HCT116 (cell line): Measurements from ENCODE around the gene MINK1. TPM values are rescaled to one million over a fixed set of nuclear protein-coding genes. Genes with fewer than 3 reads are reported as not detected.
A peak's percentile ranks its signal among the peaks of the same experiment; 100 is the strongest.

ENCODE experiments used
- ATAC-seq: fragments of 200-7000 bp; cut with Tn5 transposase; 2 replicates; pipeline ENCODE4 v1.9.1; 2020; ENCODE audit warnings: mild to moderate bottlenecking, moderate library complexity
- BruUV-seq: library from RNA; stranded (reverse); fragments of 400-500 nt; replicated peaks from 2 replicates; lab custom pipeline; 2021; lab: Mats Ljungman, UMichigan
- CTCF ChIA-PET: fragments of 300-600 bp; sonication (Branson Sonifier 250); formaldehyde crosslinking; loops from one replicate; lab custom pipeline; 2021; ENCODE audit warnings: antibody characterized with exemption; lab: Charles Lee
- POLR2A ChIA-PET: fragments of 300-600, 350-600 bp; sonication (Branson Sonifier 250); formaldehyde crosslinking; loops from one replicate; lab custom pipeline; 2021; ENCODE audit warnings: antibody characterized with exemption; lab: Charles Lee
- RAD21 ChIA-PET, 2 experiments: fragments of 300-600 bp; sonication (Branson Sonifier 250); formaldehyde crosslinking; loops; one replicate each; lab custom pipeline; 2023; ENCODE audit warnings: low total read pairs in 2 of 2; ENCODE audit not compliant: uncharacterized antibody in 2 of 2, unreplicated experiment in 2 of 2, low non-redundant PET in 1 of 2; lab: Charles Lee
- DNase-seq: peaks from one replicate; pipeline ENCODE4 v3.0.0-alpha.2; 2010; ENCODE audit warnings: low read depth, low spot score
- H2AFZ ChIP-seq: fragments of 200-600 bp; shearing (Covaris generic), sonication (generic); 2 replicates; pipeline ENCODE4 v1.6.1; 2017; ENCODE audit warnings: low read depth, mixed run types, mixed read lengths, antibody characterized with exemption, low read length; ENCODE audit not compliant: poor library complexity, severe bottlenecking
- H3K27ac ChIP-seq: 2 replicates; pipeline ENCODE4 v1.5.1; 2012; ENCODE audit warnings: low read depth, low read length
- H3K27me3 ChIP-seq: fragments of 200-600 bp; sonication (generic); 2 replicates; pipeline ENCODE4 v1.6.1; 2016; ENCODE audit warnings: mixed run types, low read length, mixed read lengths; ENCODE audit not compliant: insufficient read depth
- H3K36me3 ChIP-seq, 2 experiments: fragments of 200-500 bp in 1 of 2; fragments of 200-600 bp in 1 of 2; sonication (Bioruptor generic) in 1 of 2; sonication (generic) in 1 of 2; 2 replicates each; pipeline versions ENCODE4 v1.5.1 to v1.6.1; 2014 to 2016; ENCODE audit warnings: low read length in 2 of 2, inconsistent platforms in 1 of 2, mixed read lengths in 1 of 2, mixed run types in 1 of 2; ENCODE audit not compliant: insufficient read depth in 2 of 2, control insufficient read depth in 1 of 2
- H3K4me1 ChIP-seq, 2 experiments: fragments of 200-600 bp in 1 of 2; sonication (generic) in 1 of 2; 2 replicates each; pipeline versions ENCODE4 v1.5.1 to v1.6.1; 2012 to 2017; ENCODE audit warnings: low read length in 2 of 2, inconsistent platforms in 1 of 2, mild to moderate bottlenecking in 1 of 2, mixed read lengths in 1 of 2, mixed run types in 1 of 2, moderate library complexity in 1 of 2; ENCODE audit not compliant: insufficient read depth in 2 of 2, control insufficient read depth in 1 of 2
- H3K4me2 ChIP-seq: fragments of 200-600 bp; sonication (generic); 2 replicates; pipeline ENCODE4 v1.6.1; 2017; ENCODE audit warnings: mixed run types, low read length, mixed read lengths
- H3K4me3 ChIP-seq, 2 experiments: fragments of 200-600 bp in 1 of 2; sonication (generic) in 1 of 2; replicated peaks in 1 of 2; 2 replicates each; pipeline ENCODE4 v1.5.1; 2011 to 2016; ENCODE audit warnings: low read length in 2 of 2, control low read depth in 1 of 2, low read depth in 1 of 2, mild to moderate bottlenecking in 1 of 2, mixed read lengths in 1 of 2, mixed run types in 1 of 2
- H3K79me2 ChIP-seq: fragments of 200-600 bp; sonication (generic); 2 replicates; pipeline ENCODE4 v1.6.1; 2017; ENCODE audit warnings: mild to moderate bottlenecking, mixed run types, low read length, moderate library complexity, mixed read lengths; ENCODE audit not compliant: insufficient read depth
- H3K9ac ChIP-seq: fragments of 200-600 bp; sonication (generic); 2 replicates; pipeline ENCODE4 v1.6.1; 2016; ENCODE audit warnings: low read length, mixed read lengths
- H3K9me2 ChIP-seq: fragments of 200-600 bp; sonication (generic), shearing (Covaris generic); 2 replicates; pipeline ENCODE4 v1.6.1; 2017; ENCODE audit warnings: mixed run types, mild to moderate bottlenecking, moderate library complexity; ENCODE audit not compliant: insufficient read depth
- H3K9me3 ChIP-seq, 2 experiments: fragments of 200-500 bp in 1 of 2; fragments of 200-600 bp in 1 of 2; sonication (Bioruptor generic) in 1 of 2; sonication (generic) in 1 of 2; 2 replicates each; pipeline ENCODE4 v1.6.1; 2014 to 2017; ENCODE audit warnings: low read length in 2 of 2, mixed read lengths in 2 of 2, inconsistent platforms in 1 of 2, low read depth in 1 of 2, mild to moderate bottlenecking in 1 of 2, mixed run types in 1 of 2, moderate library complexity in 1 of 2; ENCODE audit not compliant: control insufficient read depth in 1 of 2, insufficient read depth in 1 of 2
- H4K20me1 ChIP-seq: fragments of 200-600 bp; sonication (generic), shearing (Covaris generic); 2 replicates; pipeline ENCODE4 v1.6.1; 2017; ENCODE audit warnings: mixed run types, mild to moderate bottlenecking, moderate library complexity; ENCODE audit not compliant: insufficient read depth
- CBX3 ChIP-seq: IDR thresholded peaks from 2 replicates; pipeline ENCODE4 v1.6.1; 2012; ENCODE audit warnings: low read depth
- CEBPB ChIP-seq: IDR thresholded peaks from 2 replicates; pipeline ENCODE4 v1.6.1; 2012; ENCODE audit warnings: low read depth
- EGR1 ChIP-seq: IDR thresholded peaks from 2 replicates; pipeline ENCODE4 v1.6.1; 2012; ENCODE audit warnings: low read depth
- ELF1 ChIP-seq: IDR thresholded peaks from 2 replicates; pipeline ENCODE4 v1.6.1; 2012; ENCODE audit warnings: low read depth, borderline replicate concordance
- EZH2 ChIP-seq: fragments of 200-600 bp; sonication (generic); IDR thresholded peaks from 2 replicates; pipeline ENCODE4 v1.6.1; 2017; ENCODE audit warnings: antibody characterized with exemption, mixed run types
- JUND ChIP-seq: IDR thresholded peaks from 2 replicates; pipeline ENCODE4 v1.6.1; 2012
- POLR2A ChIP-seq: IDR thresholded peaks from 2 replicates; pipeline ENCODE4 v1.7.0; 2011; ENCODE audit warnings: borderline replicate concordance; ENCODE audit not compliant: insufficient read depth, insufficient read length; ENCODE audit errors: extremely low read depth
- POLR2AphosphoS5 ChIP-seq: IDR thresholded peaks from 2 replicates; pipeline ENCODE4 v1.6.1; 2011; ENCODE audit warnings: mild to moderate bottlenecking, low read depth, low read length, moderate library complexity
- RAD21 ChIP-seq: IDR thresholded peaks from 2 replicates; pipeline ENCODE4 v1.6.1; 2012; ENCODE audit warnings: low read depth, mild to moderate bottlenecking
- SP1 ChIP-seq: IDR thresholded peaks from 2 replicates; pipeline ENCODE4 v1.6.1; 2012; ENCODE audit warnings: low read depth
- SRF ChIP-seq: IDR thresholded peaks from 2 replicates; pipeline ENCODE4 v1.6.1; 2012; ENCODE audit warnings: low read depth
- TCF7L2 ChIP-seq: IDR thresholded peaks from 2 replicates; pipeline ENCODE4 v1.7.0; 2011; ENCODE audit warnings: borderline replicate concordance, inconsistent platforms; ENCODE audit not compliant: insufficient read depth, insufficient read length; ENCODE audit errors: extremely low read depth
- YY1 ChIP-seq: IDR thresholded peaks from 2 replicates; pipeline ENCODE4 v1.6.1; 2011; ENCODE audit warnings: low read length, low read depth, moderate library complexity, mild to moderate bottlenecking; ENCODE audit not compliant: insufficient replicate concordance; ENCODE audit errors: extremely low read depth
- ZNF274 ChIP-seq: fragments of 200-500 bp; sonication (Bioruptor generic); IDR thresholded peaks from 2 replicates; pipeline ENCODE4 v1.6.1; 2014; ENCODE audit warnings: mild to moderate bottlenecking, low read depth, low read length, inconsistent platforms
- intact Hi-C: fragments of 100-400 bp; cut with micrococcal nuclease; formaldehyde crosslinking; loops from 2 replicates; pipeline ENCODE4 v1.10.0; 2022
- total RNA-seq: library from RNA; stranded (reverse); gene quantifications from one replicate; pipeline ENCODE4 v1.2.1, GENCODE V29; 2021; ENCODE audit not compliant: unreplicated experiment
- TF ChIP-seq, protein P1 (sequence below), 3 experiments: fragments of 200-600 bp in 1 of 3; sonication (generic) in 1 of 3; IDR thresholded peaks in 2 of 3; conservative IDR thresholded peaks in 1 of 3; 2 replicates each; pipeline ENCODE4 v1.5.1; 2012 to 2017; ENCODE audit warnings: low read depth in 2 of 3, low read length in 2 of 3, antibody characterized with exemption in 1 of 3, borderline replicate concordance in 1 of 3, control low read depth in 1 of 3, mild to moderate bottlenecking in 1 of 3, mixed read lengths in 1 of 3, mixed run types in 1 of 3, moderate library complexity in 1 of 3; ENCODE audit not compliant: insufficient read depth in 1 of 3
- TF ChIP-seq, protein P2 (sequence below): IDR thresholded peaks from 2 replicates; pipeline ENCODE4 v1.6.1; 2012
- TF ChIP-seq, protein P3 (sequence below): IDR thresholded peaks from 2 replicates; pipeline ENCODE4 v1.6.1; 2011; ENCODE audit warnings: mild to moderate bottlenecking, low read length, moderate library complexity; ENCODE audit not compliant: insufficient replicate concordance; ENCODE audit errors: extremely low read depth
- TF ChIP-seq, protein P4 (sequence below): IDR thresholded peaks from 2 replicates; pipeline ENCODE4 v1.6.1; 2012; ENCODE audit warnings: low read depth

Gene MINK1
- total RNA-seq, 1 experiment from 2014 or later = 85.2 TPM

DNA sequence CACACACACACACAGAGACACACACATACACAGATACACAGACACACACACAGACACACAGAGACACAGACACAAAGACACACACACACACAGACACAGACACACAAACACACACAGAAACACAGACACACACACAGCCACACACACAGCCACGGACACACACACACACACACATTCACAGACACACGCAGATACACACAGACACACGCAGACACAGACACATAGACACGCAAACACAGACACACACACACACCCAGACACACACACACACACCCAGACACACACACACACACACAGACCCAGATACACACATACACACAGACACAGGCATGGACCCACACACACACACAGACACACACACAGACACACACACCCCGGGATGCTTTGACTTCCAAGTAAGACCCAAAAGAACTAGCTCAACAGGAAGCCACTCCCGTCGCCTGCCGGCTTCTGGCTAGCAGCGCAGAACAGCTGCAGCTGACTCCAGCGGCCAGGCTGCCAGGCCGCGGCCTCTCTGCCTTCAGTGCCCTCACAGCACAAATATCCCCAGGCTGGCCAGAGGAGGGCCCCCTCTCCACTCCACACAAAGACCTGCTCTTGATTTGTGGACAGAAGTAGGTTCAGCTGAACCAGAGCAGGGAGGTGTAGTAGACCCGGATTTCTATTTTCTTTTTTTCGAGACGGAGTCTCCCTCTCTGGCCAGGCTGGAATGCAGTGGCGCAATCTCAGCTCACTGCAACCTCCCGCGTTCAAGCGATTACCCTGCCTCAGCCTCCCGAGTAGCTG lies 75.8 kb downstream of the MINK1 start:
- Histone ChIP-seq H3K4me1 (peaks cover 5 to 18% of the 10 kb centered on the region in 2 experiments), H3K36me3 (no peaks in the 10 kb centered on the region), H3K27me3 (no peaks in the 10 kb centered on the region), H4K20me1 (no peaks in the 10 kb centered on the region), H3K9ac (no peak overlapping the region), H3K9me2 (no peaks in the 10 kb centered on the region), H3K4me3 (no peak overlapping the region), H3K9me3 (no peaks in the 10 kb centered on the region), H3K27ac (no peak overlapping the region; the same call in 1 of the 2 replicates), H3K79me2 (no peaks in the 10 kb centered on the region), H2AFZ (no peak overlapping the region), H3K4me2 (peak overlapping the region; percentile 46)
- peak; percentile 98 for ATAC-seq
- intact Hi-C loops = loop anchor here (1.0 to 2.0 kb wide), 3 partner anchors 58 to 153 kb away; partner anchors contain the start of genes CAMTA2 and SPAG7
- POLR2A ChIA-PET = interaction anchor here (0.8 to 1.7 kb wide), 5 partner anchors 31 to 119 kb away, joined by 3 to 6 read pairs (median 4); partner anchors contain the start of genes CAMTA2, RNF167 and SPAG7
- DNase-seq = peak; percentile 75
- BruUV-seq = no TSS peak
- CTCF ChIA-PET = interaction anchor here (0.6 to 3.0 kb wide), 12 partner anchors 8 to 177 kb away, joined by 3 to 15 read pairs (median 4); partner anchors contain the start of genes MED11, RNF167, SLC25A11 and SPAG7
- RAD21 ChIA-PET = interaction anchor here (1.2 to 1.8 kb wide), 4 partner anchors 31 to 155 kb away, joined by 3 to 9 read pairs (median 8); partner anchors contain the start of genes RNF167 (in 1 of the 2), SLC25A11 (in 1 of the 2) and SPAG7 (in 1 of the 2)
- TF ChIP-seq POLR2AphosphoS5 (no peak), YY1 (peak; percentile 54), EGR1 (no peak), ELF1 (no peak), EZH2 (no peak), RAD21 (peak; percentile 96), SRF (no peak), SP1 (no peak), JUND (no peak), CBX3 (no peak), POLR2A (no peak), CEBPB (no peak), ZNF274 (no peak), TCF7L2 (peak; percentile 41)
- TF ChIP-seq, protein P1, sequence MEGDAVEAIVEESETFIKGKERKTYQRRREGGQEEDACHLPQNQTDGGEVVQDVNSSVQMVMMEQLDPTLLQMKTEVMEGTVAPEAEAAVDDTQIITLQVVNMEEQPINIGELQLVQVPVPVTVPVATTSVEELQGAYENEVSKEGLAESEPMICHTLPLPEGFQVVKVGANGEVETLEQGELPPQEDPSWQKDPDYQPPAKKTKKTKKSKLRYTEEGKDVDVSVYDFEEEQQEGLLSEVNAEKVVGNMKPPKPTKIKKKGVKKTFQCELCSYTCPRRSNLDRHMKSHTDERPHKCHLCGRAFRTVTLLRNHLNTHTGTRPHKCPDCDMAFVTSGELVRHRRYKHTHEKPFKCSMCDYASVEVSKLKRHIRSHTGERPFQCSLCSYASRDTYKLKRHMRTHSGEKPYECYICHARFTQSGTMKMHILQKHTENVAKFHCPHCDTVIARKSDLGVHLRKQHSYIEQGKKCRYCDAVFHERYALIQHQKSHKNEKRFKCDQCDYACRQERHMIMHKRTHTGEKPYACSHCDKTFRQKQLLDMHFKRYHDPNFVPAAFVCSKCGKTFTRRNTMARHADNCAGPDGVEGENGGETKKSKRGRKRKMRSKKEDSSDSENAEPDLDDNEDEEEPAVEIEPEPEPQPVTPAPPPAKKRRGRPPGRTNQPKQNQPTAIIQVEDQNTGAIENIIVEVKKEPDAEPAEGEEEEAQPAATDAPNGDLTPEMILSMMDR (IDR thresholded peaks at IDR 0.05 in 2 of 3, conservative IDR thresholded peaks at IDR 0.05 in 1 of 3; ENCODE audit: borderline replicate concordance in 1 of 3, insufficient read depth in 1 of 3, low read depth in 2 of 3, low read length in 2 of 3) = peak; percentile 77 to 90 (median 88)
- TF ChIP-seq, protein P2, sequence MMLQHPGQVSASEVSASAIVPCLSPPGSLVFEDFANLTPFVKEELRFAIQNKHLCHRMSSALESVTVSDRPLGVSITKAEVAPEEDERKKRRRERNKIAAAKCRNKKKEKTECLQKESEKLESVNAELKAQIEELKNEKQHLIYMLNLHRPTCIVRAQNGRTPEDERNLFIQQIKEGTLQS = no peak
- TF ChIP-seq, protein P3, sequence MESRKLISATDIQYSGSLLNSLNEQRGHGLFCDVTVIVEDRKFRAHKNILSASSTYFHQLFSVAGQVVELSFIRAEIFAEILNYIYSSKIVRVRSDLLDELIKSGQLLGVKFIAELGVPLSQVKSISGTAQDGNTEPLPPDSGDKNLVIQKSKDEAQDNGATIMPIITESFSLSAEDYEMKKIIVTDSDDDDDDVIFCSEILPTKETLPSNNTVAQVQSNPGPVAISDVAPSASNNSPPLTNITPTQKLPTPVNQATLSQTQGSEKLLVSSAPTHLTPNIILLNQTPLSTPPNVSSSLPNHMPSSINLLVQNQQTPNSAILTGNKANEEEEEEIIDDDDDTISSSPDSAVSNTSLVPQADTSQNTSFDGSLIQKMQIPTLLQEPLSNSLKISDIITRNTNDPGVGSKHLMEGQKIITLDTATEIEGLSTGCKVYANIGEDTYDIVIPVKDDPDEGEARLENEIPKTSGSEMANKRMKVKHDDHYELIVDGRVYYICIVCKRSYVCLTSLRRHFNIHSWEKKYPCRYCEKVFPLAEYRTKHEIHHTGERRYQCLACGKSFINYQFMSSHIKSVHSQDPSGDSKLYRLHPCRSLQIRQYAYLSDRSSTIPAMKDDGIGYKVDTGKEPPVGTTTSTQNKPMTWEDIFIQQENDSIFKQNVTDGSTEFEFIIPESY = no peak
- TF ChIP-seq, protein P4, sequence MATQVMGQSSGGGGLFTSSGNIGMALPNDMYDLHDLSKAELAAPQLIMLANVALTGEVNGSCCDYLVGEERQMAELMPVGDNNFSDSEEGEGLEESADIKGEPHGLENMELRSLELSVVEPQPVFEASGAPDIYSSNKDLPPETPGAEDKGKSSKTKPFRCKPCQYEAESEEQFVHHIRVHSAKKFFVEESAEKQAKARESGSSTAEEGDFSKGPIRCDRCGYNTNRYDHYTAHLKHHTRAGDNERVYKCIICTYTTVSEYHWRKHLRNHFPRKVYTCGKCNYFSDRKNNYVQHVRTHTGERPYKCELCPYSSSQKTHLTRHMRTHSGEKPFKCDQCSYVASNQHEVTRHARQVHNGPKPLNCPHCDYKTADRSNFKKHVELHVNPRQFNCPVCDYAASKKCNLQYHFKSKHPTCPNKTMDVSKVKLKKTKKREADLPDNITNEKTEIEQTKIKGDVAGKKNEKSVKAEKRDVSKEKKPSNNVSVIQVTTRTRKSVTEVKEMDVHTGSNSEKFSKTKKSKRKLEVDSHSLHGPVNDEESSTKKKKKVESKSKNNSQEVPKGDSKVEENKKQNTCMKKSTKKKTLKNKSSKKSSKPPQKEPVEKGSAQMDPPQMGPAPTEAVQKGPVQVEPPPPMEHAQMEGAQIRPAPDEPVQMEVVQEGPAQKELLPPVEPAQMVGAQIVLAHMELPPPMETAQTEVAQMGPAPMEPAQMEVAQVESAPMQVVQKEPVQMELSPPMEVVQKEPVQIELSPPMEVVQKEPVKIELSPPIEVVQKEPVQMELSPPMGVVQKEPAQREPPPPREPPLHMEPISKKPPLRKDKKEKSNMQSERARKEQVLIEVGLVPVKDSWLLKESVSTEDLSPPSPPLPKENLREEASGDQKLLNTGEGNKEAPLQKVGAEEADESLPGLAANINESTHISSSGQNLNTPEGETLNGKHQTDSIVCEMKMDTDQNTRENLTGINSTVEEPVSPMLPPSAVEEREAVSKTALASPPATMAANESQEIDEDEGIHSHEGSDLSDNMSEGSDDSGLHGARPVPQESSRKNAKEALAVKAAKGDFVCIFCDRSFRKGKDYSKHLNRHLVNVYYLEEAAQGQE = no peak
